DND-41 (cell line): ENCODE measurements around the gene KRT2.

Experiments used
- ATAC-seq: fragments of 200-7000 bp; cut with Tn5 transposase; 3 replicates; pipeline ENCODE4 v1.9.1; 2021; ENCODE audit warnings: low read depth; ENCODE audit not compliant: insufficient read depth
- DNase-seq: peaks from one replicate; pipeline ENCODE4 v3.0.0-alpha.2; 2020
- H2AFZ ChIP-seq: 2 replicates; pipeline ENCODE4 v1.6.0; 2012; ENCODE audit warnings: low read depth, low read length
- H3K27ac ChIP-seq: 2 replicates; pipeline ENCODE4 v1.5.1; 2012; ENCODE audit warnings: low read length, inconsistent platforms
- H3K27me3 ChIP-seq: fragments of 200-600 bp; sonication (generic); 2 replicates; pipeline ENCODE4 v1.6.0; 2012; ENCODE audit warnings: low read length, mild to moderate bottlenecking, inconsistent platforms; ENCODE audit not compliant: insufficient read depth, poor library complexity
- H3K36me3 ChIP-seq: 2 replicates; pipeline ENCODE4 v1.5.1; 2012; ENCODE audit warnings: low read length, inconsistent platforms; ENCODE audit not compliant: insufficient read depth
- H3K4me1 ChIP-seq: 2 replicates; pipeline ENCODE4 v1.5.1; 2012; ENCODE audit warnings: mild to moderate bottlenecking, low read length; ENCODE audit not compliant: insufficient read depth
- H3K4me2 ChIP-seq: 2 replicates; pipeline ENCODE4 v1.6.0; 2012; ENCODE audit warnings: mild to moderate bottlenecking, moderate library complexity, low read length, inconsistent platforms; ENCODE audit not compliant: insufficient read depth
- H3K4me3 ChIP-seq, 2 experiments: fragments of 200-600 bp in 1 of 2; shearing (Covaris generic) in 1 of 2; 2 replicates each; pipeline ENCODE4 v1.5.1; 2012 to 2016; ENCODE audit warnings: inconsistent platforms in 2 of 2, low read length in 2 of 2, mild to moderate bottlenecking in 2 of 2, low read depth in 1 of 2, moderate library complexity in 1 of 2
- H3K79me2 ChIP-seq: 2 replicates; pipeline ENCODE4 v1.6.0; 2012; ENCODE audit warnings: low read length, inconsistent platforms; ENCODE audit not compliant: insufficient read depth
- H3K9ac ChIP-seq: 2 replicates; pipeline ENCODE4 v1.6.0; 2012; ENCODE audit warnings: low read depth, mild to moderate bottlenecking, inconsistent platforms, low read length, moderate library complexity
- H3K9me3 ChIP-seq: 2 replicates; pipeline ENCODE4 v1.5.1; 2012; ENCODE audit warnings: low read length, moderate library complexity, mild to moderate bottlenecking, inconsistent platforms; ENCODE audit not compliant: insufficient read depth, severe bottlenecking
- H4K20me1 ChIP-seq: 2 replicates; pipeline ENCODE4 v1.6.0; 2012; ENCODE audit warnings: low read length; ENCODE audit not compliant: insufficient read depth
- CTCF ChIP-seq: IDR thresholded peaks from 2 replicates; pipeline ENCODE4 v1.5.1; 2012; ENCODE audit warnings: borderline replicate concordance, low read length, moderate library complexity, mild to moderate bottlenecking; ENCODE audit not compliant: poor library complexity, severe bottlenecking; ENCODE audit errors: extremely low read depth
- EZH2 ChIP-seq: IDR thresholded peaks from 3 replicates; pipeline ENCODE4 v1.6.1; 2012; ENCODE audit warnings: borderline replicate concordance, low read depth, mild to moderate bottlenecking, moderate library complexity, low read length, inconsistent platforms; ENCODE audit not compliant: severe bottlenecking

The KRT2 gene

DNA sequence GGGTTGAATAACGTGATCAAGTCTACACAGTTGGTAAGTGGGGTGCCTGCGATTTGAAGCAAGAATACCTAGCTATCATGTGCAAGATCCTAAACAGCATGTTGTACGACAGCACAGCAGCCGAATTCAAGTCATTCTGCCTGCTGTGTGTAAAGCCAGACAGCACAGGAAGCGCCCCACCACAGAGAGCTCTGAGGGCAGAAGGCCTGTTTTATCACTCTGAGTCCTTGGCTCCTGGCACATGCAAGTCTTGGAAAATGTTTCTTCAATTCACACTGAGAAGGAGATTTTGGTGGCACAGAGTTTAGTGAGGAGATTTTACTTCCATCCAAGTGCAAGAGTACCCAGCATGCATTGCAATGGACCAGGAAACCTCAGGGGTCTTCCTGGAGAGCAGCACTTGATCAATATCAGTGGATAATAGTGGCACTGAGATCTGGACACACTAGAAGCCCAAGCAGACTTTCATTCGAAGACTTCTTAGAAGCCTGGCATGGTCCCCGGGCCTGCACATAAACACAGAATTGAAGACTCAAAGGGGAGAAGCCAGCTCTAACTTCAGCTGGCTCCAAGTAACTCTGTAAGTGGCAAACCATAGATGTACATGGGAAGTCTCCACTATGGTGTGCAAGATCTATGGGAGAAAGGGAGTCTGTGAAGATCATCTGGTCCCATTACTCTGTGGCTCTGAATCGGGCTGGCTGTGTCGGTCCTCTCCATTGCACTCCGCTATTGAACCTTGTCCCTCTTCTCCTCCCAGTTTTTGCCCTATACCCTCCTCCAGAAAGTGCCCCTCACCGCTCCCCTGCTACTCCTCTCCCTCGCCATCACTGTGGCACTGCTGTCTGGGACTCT is 29.7 kb upstream of the KRT2 start:
- H3K27me3 ChIP-seq: peaks cover under 1% of the 10 kb centered on the region

GRCh38 chr12:52680363-52680762 is 28.4 kb upstream of the KRT2 start, which contains the start of gene KRT1:
Gene KRT1, minus strand, starts transcription at chr12:52680407. Its CDS starts 59 bp downstream, at chr12:52680348.
- Histone ChIP-seq H3K9me3 (no peaks in the 10 kb centered on the region), H3K4me1 (no peaks in the 10 kb centered on the region), H4K20me1 (no peaks in the 10 kb centered on the region; the same call in 1 of the 2 replicates), H2AFZ (no peak within 1 kb of the TSS), H3K27me3 (no peaks in the 10 kb centered on the region), H3K4me3 (no peak within 1 kb of the TSS), H3K27ac (no peak within 1 kb of the TSS), H3K36me3 (no peaks in the 10 kb centered on the region), H3K79me2 (no peaks in the 10 kb centered on the region), H3K9ac (no peak within 1 kb of the TSS), H3K4me2 (no peak within 1 kb of the TSS)
- DNase-seq (no peak), ATAC-seq (no peak)
- TF ChIP-seq EZH2 (no peak), CTCF (no peak)

More for the DNA sequence above, 29.7 kb upstream of the KRT2 start:
- ATAC-seq (no peak), DNase-seq (peak; percentile 11)
- no peaks in the 10 kb centered on the region; the same call in 1 of the 2 replicates for H4K20me1 ChIP-seq
- no peaks in the 10 kb centered on the region for H3K79me2 ChIP-seq
- no peak overlapping the region for H3K4me3 ChIP-seq
- TF ChIP-seq EZH2: no peak
- no peak for TF ChIP-seq CTCF
- no peak overlapping the region for H3K27ac ChIP-seq
- H3K9me3 ChIP-seq: no peaks in the 10 kb centered on the region
- H3K36me3 ChIP-seq: no peaks in the 10 kb centered on the region
- H3K9ac ChIP-seq: no peak overlapping the region
- H3K4me1 ChIP-seq: no peaks in the 10 kb centered on the region
- no peak overlapping the region for H2AFZ ChIP-seq
- no peak overlapping the region for H3K4me2 ChIP-seq

- ATAC-seq (no peak), DNase-seq (no peak)
- no peaks in the 10 kb centered on the region for H3K36me3 ChIP-seq
- no peaks in the 10 kb centered on the region for H3K27me3 ChIP-seq
- H3K4me2 ChIP-seq: no peak overlapping the region
- TF ChIP-seq EZH2 (no peak), CTCF (no peak)
- no peaks in the 10 kb centered on the region for H4K20me1 ChIP-seq
- no peak overlapping the region for H2AFZ ChIP-seq
- H3K9me3 ChIP-seq: no peaks in the 10 kb centered on the region
- no peaks in the 10 kb centered on the region for H3K79me2 ChIP-seq
- H3K4me1 ChIP-seq: no peaks in the 10 kb centered on the region
- no peak overlapping the region for H3K4me3 ChIP-seq
- no peak overlapping the region for H3K27ac ChIP-seq
- H3K9ac ChIP-seq: no peak overlapping the region
These were observed 27.9 kb upstream of the KRT2 start for GRCh38 chr12:52679875-52680274.
